Hepatocyte (in vitro differentiated cells): ENCODE results near the gene ADGRG4.

ENCODE experiments used
- EZH2 ChIP-seq: fragments of 200-600 bp; sonication (generic); IDR thresholded peaks from 2 replicates; pipeline ENCODE4 v1.6.1; 2016; ENCODE audit warnings: antibody characterized with exemption, mild to moderate bottlenecking, borderline replicate concordance
- EZH2phosphoT487 ChIP-seq: fragments of 200-600 bp; sonication (generic); IDR thresholded peaks from one replicate; pipeline ENCODE4 v1.6.1; 2018; ENCODE audit warnings: antibody characterized with exemption, mild to moderate bottlenecking, low read depth, moderate library complexity; ENCODE audit not compliant: unreplicated experiment, severe bottlenecking
- TF ChIP-seq, protein P1 (sequence below): fragments of 200-600 bp; sonication (generic); IDR thresholded peaks from 2 replicates; pipeline ENCODE4 v1.5.1; 2016; ENCODE audit warnings: antibody characterized with exemption, mild to moderate bottlenecking; ENCODE audit not compliant: poor library complexity

DNA sequence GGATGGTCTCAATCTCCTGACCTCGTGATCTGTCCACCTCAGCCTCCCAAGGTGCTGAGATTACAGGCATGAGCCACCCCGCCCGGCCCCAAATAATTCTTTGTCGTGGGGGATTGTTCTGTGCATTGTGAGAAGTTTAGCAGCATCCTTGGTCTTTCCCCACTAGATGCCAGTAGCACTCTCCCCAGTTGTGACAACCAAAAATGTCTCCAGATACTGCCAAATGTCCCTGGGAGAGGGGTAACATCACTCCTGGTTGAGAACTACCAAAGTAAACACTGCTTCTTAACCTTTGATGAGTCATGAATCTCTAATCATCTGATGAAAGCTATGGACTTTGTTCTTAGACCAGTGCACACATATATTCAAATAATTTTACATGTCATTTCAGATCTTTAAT, 96.2 kb downstream of the ADGRG4 start:
- TF ChIP-seq, protein P1, sequence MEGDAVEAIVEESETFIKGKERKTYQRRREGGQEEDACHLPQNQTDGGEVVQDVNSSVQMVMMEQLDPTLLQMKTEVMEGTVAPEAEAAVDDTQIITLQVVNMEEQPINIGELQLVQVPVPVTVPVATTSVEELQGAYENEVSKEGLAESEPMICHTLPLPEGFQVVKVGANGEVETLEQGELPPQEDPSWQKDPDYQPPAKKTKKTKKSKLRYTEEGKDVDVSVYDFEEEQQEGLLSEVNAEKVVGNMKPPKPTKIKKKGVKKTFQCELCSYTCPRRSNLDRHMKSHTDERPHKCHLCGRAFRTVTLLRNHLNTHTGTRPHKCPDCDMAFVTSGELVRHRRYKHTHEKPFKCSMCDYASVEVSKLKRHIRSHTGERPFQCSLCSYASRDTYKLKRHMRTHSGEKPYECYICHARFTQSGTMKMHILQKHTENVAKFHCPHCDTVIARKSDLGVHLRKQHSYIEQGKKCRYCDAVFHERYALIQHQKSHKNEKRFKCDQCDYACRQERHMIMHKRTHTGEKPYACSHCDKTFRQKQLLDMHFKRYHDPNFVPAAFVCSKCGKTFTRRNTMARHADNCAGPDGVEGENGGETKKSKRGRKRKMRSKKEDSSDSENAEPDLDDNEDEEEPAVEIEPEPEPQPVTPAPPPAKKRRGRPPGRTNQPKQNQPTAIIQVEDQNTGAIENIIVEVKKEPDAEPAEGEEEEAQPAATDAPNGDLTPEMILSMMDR: no peak
- no peak for TF ChIP-seq EZH2
- TF ChIP-seq EZH2phosphoT487: no peak
